Mononuclear cell (primary cell): ENCODE results near the gene PHOSPHO2. TPM values are rescaled to one million over a fixed set of nuclear protein-coding genes. Genes with fewer than 3 reads are reported as not detected.
"Not testable (repeated sequence)": the region's sequence is repeated elsewhere in the genome, so short reads cannot be mapped to it uniquely, and the experiment has no call there.

Experiments used
- H3K27me3 ChIP-seq: 2 replicates; pipeline ENCODE4 v1.6.0; 2011; ENCODE audit warnings: low read length, control low read depth; ENCODE audit not compliant: insufficient read depth
- H3K4me1 ChIP-seq: 2 replicates; pipeline ENCODE4 v1.5.1; 2011; ENCODE audit warnings: mild to moderate bottlenecking, low read length, control low read depth; ENCODE audit not compliant: insufficient read depth
- H3K4me3 ChIP-seq: 2 replicates; pipeline ENCODE4 v1.5.1; 2011; ENCODE audit warnings: mild to moderate bottlenecking, low read length, moderate library complexity
- H3K9me3 ChIP-seq: 2 replicates; pipeline ENCODE4 v1.5.1; 2011; ENCODE audit warnings: low read depth, mild to moderate bottlenecking, control low read depth, low read length
- total RNA-seq: library from RNA; depleted of rRNA; stranded (reverse); fragments of >200 nt; gene quantifications from one replicate; pipeline ENCODE4 v1.2.3, GENCODE V29; 2012

PHOSPHO2 gene
- total RNA-seq, 1 donor = 3.6 TPM

DNA sequence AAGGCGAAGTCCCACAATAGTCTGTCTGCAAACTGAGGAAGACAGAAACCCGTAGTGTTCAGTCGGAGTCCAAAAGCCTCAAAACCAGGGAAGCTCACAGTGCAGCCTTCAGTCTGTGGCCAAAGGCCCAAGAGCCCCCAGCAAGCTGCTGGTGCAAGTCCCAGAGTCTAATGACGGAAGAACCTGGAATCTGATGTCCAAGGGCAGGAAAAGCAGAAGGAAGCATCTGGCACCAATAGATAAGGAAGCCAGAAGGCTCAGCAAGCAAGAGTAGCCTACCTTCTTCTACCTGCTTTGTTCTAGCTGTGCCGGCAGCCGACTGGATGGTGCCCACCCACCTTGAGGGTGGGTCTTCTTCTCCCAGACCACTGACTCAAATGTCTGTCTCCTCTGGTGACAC lies 21.9 kb upstream of the PHOSPHO2 start:
- no peaks in the 10 kb centered on the region for H3K9me3 ChIP-seq
- no peaks in the 10 kb centered on the region for H3K4me1 ChIP-seq
- H3K27me3 ChIP-seq = peaks cover 7% of the 10 kb centered on the region
- H3K4me3 ChIP-seq = no peak overlapping the region

DNA sequence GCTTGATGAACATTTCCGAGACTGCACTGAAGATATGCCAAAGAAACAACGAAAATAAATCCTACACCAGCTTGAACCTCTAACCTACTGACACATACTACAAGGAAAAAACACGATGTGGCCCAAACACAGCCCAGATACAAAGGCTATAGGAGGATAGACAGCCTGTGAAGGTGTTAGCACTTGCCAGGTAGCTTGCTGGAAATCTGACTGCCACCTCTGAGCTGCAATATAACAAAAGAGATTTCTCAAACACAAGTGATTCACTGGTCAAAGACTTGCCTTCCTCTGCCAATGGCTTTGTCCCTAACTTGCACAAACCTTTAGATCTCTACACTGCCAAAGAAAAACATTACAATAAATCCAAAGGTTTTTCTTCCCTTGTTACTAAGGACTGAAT lies 21.2 kb upstream of the PHOSPHO2 start:
- H3K4me3 ChIP-seq = no peak overlapping the region
- H3K27me3 ChIP-seq = peaks cover 7% of the 10 kb centered on the region
- H3K4me1 ChIP-seq = no peaks in the 10 kb centered on the region
- H3K9me3 ChIP-seq = no peaks in the 10 kb centered on the region

DNA sequence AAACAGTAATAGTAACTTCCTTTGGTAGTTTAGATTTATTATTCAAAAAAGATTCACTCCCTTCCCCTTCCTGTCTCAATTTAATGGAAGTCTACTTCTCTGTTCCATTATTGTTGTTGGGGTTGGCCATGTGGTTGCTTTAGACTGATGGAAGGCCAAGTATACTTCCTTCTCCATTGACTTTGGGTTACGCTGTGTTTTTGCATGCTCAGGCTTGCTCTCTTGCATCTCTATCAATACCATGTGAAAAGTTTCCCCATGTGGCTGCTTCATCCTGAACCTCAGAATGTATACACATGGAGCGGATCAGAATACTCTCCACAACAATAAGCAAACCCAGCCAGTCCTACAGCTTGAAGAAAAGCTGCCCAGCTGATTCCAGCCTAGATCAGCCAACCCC lies 20.3 kb upstream of the PHOSPHO2 start:
- Histone ChIP-seq H3K27me3 (peaks cover 7% of the 10 kb centered on the region), H3K4me3 (no peak overlapping the region), H3K9me3 (no peaks in the 10 kb centered on the region), H3K4me1 (no peaks in the 10 kb centered on the region)

DNA sequence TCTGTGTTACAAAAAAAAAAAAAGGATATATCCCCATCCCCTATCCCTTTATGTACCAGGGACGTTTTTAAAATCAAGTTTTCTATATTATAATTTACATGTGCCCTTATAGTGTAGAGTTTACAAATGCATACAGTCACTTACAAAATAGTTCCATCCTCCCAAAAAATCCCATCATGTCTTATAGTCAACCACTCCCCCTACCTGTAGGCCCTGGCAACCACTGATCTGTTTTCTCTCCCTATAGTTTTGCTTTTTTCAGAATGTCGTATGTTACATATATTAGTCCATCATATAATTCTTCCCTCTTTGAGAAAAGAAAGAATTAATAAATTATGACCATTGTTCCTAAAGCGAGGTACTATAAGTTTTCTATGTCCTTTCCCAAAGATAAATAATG lies 17.9 kb upstream of the PHOSPHO2 start:
- Histone ChIP-seq H3K4me3 (no peak overlapping the region), H3K9me3 (no peaks in the 10 kb centered on the region), H3K27me3 (peaks cover 7% of the 10 kb centered on the region), H3K4me1 (no peaks in the 10 kb centered on the region)

DNA sequence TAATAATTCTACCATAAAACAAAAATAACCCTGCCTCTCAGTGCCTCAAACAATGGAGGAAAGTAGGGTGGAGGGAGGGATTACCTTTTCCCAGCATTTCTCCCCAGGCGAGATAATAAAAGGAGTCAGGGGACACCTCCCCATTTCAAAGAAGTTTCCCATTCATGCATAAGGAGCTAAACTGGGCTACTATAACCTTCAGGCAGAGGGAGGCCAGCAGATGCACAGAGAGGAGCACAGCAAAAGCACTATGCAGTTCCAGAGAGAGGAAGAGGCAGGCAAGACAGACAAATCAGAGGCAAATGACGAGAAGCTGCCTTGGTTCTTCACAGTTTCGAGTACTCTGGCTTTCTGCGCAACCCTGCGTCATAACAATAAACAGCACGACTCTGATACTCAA lies 17.4 kb upstream of the PHOSPHO2 start:
- Histone ChIP-seq H3K9me3 (no peaks in the 10 kb centered on the region), H3K4me3 (no peak overlapping the region), H3K27me3 (peaks cover 7% of the 10 kb centered on the region), H3K4me1 (no peaks in the 10 kb centered on the region)

DNA sequence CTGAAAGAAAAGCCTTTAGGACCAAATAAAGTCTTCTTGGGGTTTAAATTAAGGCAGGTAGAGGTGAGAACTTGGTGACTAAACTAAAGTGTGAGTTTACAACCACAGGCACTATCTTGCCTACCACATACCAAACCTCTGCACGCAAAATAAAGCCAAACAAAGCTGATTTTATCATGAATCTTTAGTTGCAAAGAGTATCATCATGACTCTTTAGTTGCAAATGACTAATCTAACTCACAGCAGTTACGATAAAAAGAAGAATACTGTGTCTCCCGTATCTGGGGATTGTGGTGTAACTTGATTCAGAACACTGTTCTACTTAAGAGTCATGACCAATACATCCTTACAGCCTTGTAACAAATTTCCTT lies 11.2 kb upstream of the PHOSPHO2 start:
- H3K4me3 ChIP-seq = no peak overlapping the region
- no peaks in the 10 kb centered on the region for H3K27me3 ChIP-seq

DNA sequence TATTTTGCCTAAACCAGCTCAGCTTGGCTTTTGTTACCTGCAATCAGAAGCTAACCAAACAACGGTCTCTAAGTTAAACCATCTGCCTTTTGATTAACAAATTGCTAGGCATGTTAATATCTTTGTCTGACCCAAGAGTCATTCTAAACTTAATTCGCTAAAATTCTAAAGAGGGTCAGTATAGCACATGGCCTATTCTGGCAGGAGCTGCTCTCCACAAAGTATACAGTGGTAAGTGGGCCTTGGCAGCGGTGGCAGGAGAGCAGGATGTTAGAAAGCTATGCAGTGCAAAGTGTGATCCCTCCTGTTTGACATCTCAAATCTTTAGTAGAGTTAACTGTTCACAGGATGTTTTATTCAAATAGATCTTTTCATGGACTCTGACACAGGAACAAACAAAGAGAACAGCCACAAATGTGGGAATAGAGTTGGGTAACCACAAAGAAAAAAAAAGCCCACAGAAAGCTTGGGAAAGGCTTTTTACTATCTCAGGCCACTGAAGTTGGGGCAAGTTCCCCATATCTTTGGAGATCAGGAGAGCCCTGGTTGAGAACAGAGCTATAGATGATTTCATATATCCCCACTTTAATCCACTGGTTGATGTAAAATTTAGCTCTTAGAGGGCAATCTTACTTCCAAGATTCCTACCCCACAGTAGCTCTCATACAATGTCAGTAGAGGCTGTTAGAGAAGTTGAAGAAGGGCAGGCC lies 10.7 kb upstream of the PHOSPHO2 start:
- Histone ChIP-seq H3K4me3 (no peak overlapping the region), H3K27me3 (no peaks in the 10 kb centered on the region), H3K4me1 (no peaks in the 10 kb centered on the region), H3K9me3 (no peaks in the 10 kb centered on the region)

More for the DNA sequence above, 11.2 kb upstream of the PHOSPHO2 start:
- H3K4me1 ChIP-seq = no peaks in the 10 kb centered on the region
- H3K9me3 ChIP-seq = no peaks in the 10 kb centered on the region

DNA sequence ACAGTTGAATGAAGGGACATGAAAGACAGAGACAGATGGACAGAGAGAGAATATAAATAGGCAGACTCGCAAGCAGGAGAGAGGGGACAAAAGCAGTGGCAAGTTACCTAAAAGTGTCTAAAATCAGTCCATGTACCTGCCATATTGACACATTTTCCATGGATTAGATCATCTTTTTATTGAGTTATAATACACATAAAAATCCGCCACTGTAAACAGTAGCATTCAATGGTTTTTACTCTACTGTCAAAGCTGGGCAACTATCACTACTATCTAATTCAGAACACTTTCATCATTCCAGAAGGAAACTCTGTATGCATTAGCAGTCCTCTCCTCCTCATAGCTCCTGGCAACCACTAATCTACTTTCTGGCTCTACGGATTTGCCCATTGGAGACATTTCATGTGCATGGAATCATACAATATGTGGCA lies 10.1 kb upstream of the PHOSPHO2 start:
- H3K27me3 ChIP-seq = no peaks in the 10 kb centered on the region
- no peak overlapping the region for H3K4me3 ChIP-seq
- H3K9me3 ChIP-seq = no peaks in the 10 kb centered on the region
- no peaks in the 10 kb centered on the region for H3K4me1 ChIP-seq

DNA sequence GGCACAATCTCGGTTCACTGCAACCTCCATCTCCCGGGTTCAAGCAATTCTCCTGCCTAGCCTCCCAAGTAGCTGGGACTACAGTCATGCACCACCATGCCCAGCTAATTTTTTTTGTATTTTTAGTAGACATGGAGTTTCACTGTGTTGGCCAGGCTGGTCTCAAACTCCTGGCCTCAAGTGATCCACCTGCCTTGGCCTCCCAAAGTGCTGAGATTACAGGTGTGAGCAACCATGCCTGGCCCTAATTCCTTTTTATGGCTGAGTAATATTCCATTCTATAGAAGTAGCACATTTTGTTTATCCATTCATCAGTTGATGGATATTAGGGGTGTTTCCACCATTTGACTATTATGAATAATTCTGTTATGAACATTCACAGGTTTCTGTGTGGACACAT lies 9.6 kb upstream of the PHOSPHO2 start:
- not testable (repeated sequence) for H3K4me3 ChIP-seq, H3K27me3 ChIP-seq, H3K9me3 ChIP-seq, H3K4me1 ChIP-seq

DNA sequence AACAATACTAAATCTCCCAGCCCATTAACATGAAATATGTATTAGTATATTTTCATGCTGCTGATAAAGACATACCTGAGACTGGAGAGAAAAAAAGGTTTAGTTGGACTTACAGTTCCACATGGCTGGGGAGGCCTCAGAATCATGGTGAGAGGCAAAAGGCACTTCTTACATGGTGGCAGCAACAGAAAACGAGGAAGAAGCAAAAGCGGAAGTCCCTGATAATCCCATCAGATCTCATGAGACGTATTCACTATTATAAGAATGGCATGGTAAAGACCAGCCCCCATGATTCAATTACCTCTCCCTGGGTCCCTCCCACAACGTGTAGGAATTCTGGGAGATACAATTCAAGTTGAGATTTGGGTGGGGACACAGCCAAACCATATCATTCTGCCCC lies 7.4 kb upstream of the PHOSPHO2 start:
- not testable (repeated sequence) for H3K4me1 ChIP-seq, H3K27me3 ChIP-seq, H3K4me3 ChIP-seq
- H3K9me3 ChIP-seq = peaks cover 14% of the 10 kb centered on the region

DNA sequence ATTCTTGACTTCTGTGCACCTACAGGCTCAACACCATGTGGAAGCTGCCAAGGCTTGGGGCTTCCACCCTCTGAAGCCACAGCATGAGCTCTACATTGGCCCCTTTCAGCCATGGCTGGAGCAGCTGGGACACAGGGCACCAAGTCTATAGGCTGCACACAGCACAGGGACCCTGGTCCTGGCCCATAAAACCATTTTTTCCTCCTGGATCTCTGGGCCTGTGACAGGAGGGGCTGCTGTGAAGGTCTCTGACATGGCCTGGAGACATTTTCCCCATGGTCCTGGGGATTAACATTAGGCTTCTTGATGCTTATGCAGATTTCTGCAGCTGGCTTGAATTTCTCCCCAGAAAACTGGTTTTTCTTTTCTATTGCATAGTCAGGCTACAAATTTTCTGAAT lies 6.3 kb upstream of the PHOSPHO2 start:
- not testable (repeated sequence) for H3K27me3 ChIP-seq, H3K4me3 ChIP-seq, H3K4me1 ChIP-seq
- peaks cover 14% of the 10 kb centered on the region for H3K9me3 ChIP-seq

DNA sequence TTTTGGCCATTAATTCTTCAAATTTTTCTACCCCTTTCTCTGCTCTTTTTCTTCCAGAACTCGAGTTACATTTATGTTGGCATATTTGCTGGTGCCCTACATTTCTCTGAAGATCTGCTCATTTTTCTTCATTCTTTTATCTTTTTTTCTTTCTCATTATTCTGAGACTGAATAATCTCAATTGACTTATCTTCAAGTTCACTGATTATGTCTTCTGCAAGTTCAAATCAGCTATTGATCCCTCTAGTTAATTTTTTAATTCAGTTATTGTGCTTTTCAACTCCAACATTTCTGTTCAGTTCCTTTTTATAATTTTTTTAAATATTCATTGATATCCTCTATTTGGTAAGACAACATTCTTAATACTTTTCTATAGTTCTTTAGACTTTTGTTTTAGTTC lies 3.3 kb upstream of the PHOSPHO2 start:
- Histone ChIP-seq H3K27me3 (peaks cover 14% of the 10 kb centered on the region), H3K4me1 (peaks cover 14% of the 10 kb centered on the region), H3K9me3 (peaks cover 14% of the 10 kb centered on the region), H3K4me3 (no peak overlapping the region)

DNA sequence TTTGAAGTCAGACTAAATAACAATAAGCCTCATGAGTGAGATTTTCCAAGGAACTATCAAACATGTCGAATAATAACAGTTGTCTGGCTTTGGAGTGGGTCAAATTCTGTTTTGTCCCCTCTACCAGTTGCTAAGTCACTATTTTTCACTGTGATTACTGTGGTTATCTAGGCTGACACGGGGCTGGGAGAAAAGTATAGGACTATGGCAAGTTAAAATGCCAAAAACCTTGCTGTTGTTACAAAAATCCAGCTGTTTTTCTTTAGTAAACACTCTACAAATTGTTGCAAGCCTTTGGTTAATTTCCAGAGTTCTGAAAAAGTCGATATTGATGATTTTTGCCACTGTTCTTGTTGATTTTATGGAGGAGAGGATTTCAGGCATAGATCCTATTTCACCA lies 1.6 kb upstream of the PHOSPHO2 start:
- Histone ChIP-seq H3K9me3 (peaks cover 14% of the 10 kb centered on the region), H3K4me1 (peaks cover 14% of the 10 kb centered on the region), H3K27me3 (peaks cover 14% of the 10 kb centered on the region), H3K4me3 (no peak overlapping the region)

DNA sequence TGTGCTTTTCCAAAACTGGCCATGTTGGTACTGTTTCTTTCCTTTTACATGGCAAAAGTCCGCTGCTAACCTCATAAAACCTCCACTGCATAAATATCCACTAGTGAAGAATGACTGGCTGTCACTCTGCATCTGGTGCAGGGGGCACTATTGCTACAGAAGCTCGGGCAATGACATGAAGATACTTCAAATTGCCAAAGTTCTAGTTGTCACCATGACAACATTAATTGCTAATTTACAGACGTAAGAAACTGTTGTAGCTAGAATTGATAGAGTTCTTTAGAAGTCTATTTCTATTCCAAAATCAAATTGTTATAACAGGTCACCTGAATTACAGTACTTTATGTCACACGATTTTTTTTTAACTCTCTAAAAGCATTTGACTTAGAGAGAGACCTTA lies 909 bp upstream of the PHOSPHO2 start:
- H3K4me3 ChIP-seq = no peak overlapping the region
- H3K27me3 ChIP-seq = peaks cover 14% of the 10 kb centered on the region
- peaks cover 14% of the 10 kb centered on the region for H3K9me3 ChIP-seq
- H3K4me1 ChIP-seq = peaks cover 14% of the 10 kb centered on the region

DNA sequence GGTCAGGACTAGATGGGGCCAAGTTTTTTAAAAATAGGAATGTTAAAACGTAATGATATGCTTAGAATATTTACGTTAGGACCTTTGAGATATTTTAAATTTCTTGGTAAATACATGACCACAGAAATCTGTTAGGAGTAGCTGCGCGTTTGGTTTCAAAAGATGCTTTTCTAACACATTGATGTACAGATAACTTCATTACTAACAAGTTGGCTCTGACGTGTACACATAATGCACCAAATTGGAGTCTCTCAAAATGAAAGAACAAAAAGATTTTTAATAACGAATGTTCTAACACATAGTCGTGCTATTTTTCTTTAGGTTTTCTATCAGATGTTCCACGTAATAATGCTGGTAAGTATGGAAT lies 608 bp downstream of the PHOSPHO2 start:
- Histone ChIP-seq H3K4me1 (peaks cover 14% of the 10 kb centered on the region), H3K9me3 (peaks cover 7% of the 10 kb centered on the region), H3K4me3 (peak overlapping the region; percentile 73), H3K27me3 (peaks cover 14% of the 10 kb centered on the region)

DNA sequence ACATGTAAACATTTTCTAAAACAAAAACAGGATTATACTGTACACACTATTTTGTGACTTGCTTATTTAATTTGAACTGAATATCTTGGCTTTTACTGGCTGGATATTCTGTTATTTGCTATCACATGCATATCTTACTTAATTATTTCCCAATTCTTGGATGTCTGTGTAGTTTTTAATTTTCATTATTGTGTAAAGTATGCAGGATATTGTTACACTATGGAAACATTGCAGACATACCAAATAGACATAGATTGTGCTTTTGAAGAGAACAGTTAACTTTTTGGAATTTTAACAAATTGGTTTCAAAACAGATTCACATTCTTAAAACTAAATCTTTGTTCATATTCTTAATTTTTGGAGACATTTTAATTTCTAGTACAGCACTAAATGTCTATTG lies 2.1 kb downstream of the PHOSPHO2 start:
- Histone ChIP-seq H3K4me3 (no peak overlapping the region), H3K27me3 (peaks cover 14% of the 10 kb centered on the region), H3K9me3 (no peaks in the 10 kb centered on the region), H3K4me1 (peaks cover 14% of the 10 kb centered on the region)
